Stimulated activated CD4-positive, alpha-beta T cell treated with anti-CD3 and anti-CD28 coated beads, Interleukin-4, amount 100 ng/mL, for 24 hours (primary cell): ENCODE data around the gene MGAT5.

ENCODE experiments used
- DNase-seq: peaks from one replicate; pipeline ENCODE4 v3.0.0-alpha.2; 2020

Gene MGAT5

DNA sequence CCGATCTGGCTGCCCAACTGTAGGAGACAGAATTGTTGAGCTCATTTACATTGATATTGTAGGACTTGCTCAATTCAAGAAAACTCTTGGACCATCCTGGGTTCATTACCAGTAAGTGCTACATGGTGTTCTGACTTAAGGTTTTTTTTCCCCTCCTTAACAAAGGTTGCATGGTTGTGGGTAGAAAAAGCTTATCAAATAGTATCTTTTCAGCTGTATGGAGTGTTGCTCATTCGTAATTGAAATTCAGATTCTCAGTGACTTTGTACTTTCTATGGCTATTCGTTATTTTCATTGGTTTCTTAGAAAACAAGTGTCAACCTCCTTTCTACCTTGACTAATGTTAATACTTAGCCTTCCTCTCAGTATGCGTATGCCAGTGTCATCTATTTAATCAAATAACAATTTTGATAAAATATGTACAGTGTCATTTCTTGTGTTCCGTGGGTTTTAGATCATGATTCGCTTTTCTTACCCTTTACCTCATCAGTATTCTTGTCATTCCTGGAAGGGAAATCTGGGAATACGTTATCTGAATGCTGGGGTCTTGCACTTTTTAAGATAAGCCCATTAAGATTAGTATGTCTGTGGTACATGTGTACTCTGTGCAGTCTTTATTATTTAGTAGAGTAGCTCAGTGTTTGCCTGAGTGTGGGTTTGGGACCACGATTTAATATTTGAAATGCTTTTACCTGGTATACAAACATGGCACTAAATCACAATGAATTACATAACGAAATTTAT lies 91.3 kb downstream of the MGAT5 start:
- DNase-seq: no peak

DNA sequence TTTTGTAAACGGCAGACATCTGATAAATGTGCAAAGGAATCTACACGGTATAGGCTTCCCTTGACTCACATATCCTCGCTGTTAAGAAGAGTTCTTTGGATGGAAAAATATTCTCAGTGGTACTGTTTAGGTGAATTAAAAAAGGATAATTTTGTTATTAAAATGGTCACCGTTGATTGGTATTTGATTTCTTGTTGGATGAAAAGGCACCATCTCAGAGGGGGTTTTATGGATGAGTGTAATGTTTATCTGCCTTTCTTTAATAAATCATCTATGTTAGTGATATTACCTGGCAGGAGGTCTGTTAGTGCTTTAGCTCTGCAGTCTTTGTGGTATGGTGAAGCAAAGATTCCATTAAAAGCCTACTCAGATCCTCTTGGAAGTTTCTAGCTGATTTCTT lies 92.3 kb downstream of the MGAT5 start:
- no peak for DNase-seq

DNA sequence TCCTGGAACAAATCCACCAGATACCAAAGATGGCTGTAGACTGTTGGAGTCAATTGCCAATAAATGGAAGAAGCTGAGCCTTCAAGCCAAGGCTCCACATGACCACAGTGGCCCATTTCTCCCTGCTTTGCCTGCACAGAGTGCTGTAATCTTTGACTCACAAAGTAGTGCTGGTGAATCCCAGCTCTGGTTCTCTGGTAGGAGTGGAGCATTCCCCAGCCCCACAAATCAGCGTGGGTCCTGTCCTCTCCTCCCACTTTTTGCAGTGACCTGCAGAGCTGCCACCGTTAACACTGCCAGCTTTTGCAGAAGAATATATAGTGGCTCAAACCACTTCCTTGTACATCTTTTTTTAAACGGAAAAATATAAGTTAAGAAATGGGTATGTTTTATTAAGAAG lies 93.9 kb downstream of the MGAT5 start:
- no peak for DNase-seq

DNA sequence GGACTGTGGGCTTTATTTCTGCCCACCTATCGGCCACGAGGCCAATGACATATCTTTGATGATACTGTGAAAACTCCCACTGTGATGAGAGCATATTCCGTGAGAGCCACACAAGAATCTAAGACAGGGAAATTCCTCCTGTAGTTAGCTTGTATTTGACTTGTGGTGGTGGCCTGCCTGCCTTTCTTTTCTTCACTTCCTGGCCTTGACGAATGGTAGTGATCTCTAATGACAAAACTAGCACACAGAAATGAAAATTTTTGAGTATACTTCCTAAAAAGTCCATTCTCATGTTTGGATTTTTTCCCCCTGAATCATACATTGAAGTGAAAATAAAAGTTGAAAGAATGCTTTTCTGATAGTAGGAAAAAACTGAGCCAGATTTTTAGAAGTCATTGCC lies 94.4 kb downstream of the MGAT5 start:
- DNase-seq: no peak

DNA sequence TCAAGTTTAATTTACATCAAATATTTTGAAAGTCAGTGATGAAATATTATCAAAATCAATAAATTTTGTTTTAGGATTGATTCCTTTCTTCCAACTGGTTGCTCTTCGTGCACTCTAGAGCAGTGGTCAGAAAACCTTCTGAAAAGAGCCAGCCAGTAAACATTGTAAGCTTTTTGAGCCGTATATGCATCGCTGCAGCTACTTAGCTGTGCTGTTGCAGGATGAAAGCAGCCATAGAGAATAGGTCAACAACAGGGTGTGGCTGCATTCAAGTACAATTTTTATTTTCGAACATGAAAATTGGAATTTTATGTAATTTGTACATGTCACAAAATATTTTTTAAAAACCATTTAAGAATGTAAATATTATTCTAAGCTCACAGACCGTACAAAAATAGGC lies 94.9 kb downstream of the MGAT5 start:
- DNase-seq: no peak

DNA sequence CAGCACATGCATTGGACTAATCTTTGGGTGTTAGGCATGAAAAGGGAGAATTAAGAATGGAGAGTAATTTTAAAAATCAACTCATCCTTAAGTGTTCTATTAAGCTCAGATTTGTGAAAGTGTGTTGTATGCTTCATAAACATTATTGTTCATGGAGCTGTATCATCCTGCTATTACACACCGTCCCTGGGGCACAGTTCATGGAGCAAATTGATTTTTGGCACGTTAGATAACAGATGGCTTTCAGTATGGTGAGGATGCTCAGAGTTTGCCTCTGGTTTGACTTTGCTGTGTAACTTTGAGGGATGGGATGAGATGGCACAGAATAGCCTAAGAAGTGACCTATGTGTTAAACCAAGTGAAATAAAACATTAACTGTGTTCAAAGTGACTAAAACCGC lies 97.1 kb downstream of the MGAT5 start:
- no peak for DNase-seq

DNA sequence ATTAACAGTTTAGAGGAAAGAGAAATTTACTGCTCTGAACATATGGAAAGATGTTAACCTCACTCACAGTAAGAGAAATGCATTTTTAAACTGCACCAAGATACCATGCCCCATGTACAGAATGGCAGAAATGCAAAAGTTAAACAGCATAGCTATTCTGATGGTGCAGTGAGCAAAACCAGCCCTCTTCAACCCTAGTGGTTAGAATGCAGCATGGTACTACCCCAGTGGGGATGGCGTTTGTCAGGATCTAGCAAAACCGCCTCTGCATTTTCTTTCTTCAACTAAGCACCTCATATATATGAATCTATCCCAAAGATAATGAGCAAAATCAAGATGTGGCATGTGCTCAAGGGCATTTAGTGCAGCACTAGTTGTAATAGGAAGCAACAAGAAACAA lies 98.0 kb downstream of the MGAT5 start:
- DNase-seq: no peak

DNA sequence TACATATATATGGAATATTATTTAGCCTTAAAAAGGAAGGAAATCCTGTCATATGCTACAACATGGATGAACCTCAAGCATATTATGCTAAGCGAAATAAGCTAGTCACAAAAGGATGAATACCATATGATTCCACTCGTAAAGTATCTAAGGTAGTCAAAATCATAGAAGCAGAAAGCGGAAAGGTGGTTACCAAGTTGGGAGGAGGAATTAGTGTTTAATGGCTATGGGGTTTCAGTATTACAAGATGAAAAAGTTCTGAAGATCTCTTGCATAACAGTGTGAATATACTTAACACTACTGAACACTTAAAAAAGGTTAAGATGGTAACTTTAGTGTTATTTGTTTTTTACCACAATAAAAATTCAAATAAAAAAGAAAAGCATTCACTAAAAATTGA lies 99.0 kb downstream of the MGAT5 start:
- DNase-seq: no peak

DNA sequence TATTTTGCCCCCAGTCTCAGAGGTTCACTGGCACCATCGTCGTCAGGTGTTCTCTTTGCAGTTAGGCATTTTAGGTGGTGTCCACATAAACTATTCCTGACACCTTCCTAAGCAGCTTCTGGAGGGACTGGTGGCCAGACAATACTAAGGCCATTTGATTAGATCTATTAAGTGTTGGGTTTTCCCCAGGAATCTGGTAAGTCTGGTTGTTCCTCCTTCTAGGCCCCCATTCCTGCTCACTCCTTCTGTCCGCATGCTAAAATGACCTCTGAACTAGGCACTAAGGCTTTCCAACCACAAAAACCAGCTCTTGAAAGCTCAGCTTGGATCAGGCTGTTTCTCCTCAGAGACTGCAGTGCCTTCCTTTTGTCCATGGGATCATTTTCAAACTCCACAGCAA lies 100.7 kb downstream of the MGAT5 start:
- DNase-seq: no peak

DNA sequence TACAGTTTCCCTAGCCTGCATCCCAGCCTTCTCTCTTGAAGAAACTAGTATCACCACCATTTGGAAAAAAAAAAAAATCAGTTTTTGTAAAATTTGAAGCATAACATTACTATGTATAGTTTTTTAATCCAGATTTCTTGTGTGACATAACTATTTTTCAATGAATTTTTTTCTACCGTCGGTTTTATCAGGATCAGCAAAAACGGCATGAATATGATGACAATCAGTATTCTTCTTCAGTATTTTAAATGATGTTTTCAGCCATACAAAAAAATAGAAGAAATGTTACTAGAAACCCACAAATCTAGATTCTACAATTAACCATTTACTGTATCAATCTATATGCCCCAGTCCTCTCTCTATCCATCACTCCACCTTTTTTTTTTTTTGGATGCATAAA lies 103.9 kb downstream of the MGAT5 start:
- no peak for DNase-seq

DNA sequence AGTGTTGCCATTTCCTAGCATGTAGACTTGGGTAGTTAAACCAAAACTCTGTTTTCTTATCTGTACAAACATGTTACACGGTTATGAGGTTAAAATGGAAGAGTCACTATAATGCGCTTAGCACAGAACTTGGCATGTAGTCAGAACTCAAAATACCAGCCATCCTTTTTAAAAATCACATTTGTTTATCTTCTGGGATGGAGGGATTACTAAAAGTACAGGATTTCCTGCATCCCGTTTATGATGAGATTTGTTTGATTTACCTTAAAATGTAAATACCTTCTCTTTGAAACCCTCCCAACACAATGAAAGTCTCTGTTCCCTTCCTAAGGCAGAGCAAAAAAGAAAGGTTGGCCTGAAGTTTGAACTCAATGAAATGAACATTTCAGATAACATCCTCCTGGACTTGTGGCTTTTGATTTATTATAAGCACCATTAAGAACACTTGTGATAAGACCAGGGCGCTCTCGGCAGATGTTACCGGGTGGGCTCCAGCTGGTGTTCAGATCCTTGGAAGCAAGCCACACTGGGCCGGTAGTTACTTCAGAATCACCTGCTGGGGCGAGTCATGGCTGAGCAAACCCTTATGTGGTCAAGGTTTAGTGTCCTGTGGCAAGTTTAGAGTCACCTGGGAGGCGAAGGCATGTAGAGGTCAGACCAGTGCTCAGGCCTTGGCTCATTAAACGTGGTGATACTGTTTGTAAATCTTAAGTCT lies 105.7 kb downstream of the MGAT5 start:
- DNase-seq: no peak

DNA sequence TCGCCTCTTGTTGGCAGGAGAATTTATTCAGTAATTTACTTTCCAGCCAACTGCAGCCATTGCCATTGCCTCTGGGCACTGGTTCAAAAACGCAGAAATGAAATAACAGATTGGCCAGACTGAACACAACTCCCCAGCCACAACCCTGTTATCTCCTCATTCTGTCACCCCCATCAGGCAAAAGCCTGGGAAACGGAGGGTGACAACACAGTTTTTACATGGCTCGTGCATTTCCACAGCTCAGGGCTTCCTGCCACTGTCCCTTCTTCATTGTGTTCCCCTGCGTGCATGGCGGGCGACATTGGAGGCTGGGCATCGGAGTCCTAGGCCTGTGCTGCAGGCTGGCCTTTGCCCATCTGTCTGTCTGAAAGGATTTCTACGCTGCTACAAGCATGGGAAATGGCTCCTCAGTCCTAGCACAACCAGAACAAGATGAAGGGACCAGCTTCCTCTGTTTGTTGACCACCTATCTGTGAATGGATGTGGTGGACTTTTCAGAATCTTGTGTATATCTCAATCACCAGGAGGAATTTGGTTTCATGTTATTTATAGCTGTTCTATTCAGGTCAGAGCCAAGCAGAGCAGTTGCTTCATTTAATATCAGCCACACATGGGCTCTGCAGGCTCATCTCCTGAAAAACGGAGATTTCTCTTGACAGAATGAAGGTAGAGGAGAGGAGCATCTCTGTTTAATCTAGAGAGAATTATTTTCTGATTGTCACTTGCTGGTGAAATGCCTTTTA lies 107.0 kb downstream of the MGAT5 start:
- no peak for DNase-seq

DNA sequence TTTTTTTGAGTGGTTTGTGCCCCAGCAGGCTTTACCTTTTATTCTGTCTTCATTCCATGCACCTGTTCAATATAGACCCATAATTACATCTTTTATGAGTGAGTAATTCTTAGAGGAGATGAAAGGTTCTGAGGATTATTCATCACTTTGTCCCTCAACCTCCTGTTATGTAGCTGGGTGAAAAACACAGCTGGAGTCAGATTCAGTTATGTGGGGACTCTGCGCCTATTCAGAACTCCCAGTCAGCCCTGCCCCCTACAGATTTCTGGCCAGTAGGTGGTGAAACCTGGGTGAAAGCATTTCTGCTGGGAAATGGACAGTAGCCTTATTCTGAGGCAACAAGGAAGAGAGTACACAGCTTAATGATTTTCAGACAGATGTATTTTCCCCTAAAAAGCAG lies 107.8 kb downstream of the MGAT5 start:
- no peak for DNase-seq

DNA sequence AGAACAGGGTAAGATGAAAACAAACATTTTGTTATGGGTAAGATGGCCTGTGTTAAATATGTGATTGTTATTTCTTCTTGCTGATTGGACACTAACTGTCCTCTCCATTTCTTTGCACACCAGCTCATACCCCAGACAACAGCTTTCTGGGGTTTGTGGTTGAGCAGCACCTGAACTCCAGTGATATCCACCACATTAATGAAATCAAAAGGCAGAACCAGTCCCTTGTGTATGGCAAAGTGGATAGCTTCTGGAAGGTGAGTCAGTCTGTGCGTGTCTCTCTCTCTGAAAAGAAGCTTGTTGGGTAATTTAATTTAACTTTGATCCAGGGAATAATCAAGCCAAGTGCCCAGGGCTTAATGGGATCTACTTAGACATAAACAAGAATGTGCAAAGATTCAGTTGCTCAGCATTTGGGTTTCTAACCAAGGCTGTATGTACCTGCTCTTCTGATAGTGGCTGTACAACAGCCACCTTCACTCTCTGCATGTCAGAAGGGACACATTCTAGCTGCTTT lies 108.3 kb downstream of the MGAT5 start:
- DNase-seq: no peak

DNA sequence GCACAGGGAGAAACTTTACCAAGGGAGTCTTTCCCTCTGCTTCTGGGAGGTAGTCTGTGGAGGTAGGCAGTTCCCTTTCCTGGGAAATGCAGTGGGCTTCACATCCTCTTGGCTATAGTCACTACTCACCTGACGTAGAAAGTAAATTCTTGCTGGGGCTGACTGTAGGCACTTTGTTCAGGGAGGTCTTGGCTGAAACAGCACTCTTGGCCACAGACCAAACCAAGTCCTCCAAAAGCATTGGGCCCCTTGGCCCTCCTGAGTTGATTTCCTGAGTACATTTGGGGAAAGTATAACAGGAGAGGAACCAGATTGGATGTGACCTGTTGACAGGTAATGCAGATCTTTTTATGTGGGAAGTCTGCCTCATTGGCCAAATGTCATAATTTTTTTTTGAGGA lies 108.9 kb downstream of the MGAT5 start:
- no peak for DNase-seq

DNA sequence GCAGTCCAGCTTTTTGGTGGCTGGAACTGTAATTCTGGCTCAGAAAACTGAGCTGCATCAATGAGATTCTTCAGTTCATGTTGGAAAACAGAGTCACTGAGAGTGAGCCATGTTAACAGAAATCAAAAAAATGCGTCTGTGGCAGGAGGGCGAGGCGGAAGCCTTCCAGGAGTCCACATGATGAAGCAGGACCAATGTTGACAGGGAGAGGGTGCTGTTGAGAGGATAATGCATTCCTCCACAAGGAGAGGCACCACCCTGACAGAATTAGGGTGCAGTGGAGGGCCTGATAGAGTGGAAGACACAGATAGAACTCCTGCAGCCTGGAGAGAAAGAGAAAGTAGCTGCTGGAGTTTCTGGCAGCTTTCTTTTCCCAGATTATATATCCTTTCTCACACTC lies 111.5 kb downstream of the MGAT5 start:
- DNase-seq: no peak

DNA sequence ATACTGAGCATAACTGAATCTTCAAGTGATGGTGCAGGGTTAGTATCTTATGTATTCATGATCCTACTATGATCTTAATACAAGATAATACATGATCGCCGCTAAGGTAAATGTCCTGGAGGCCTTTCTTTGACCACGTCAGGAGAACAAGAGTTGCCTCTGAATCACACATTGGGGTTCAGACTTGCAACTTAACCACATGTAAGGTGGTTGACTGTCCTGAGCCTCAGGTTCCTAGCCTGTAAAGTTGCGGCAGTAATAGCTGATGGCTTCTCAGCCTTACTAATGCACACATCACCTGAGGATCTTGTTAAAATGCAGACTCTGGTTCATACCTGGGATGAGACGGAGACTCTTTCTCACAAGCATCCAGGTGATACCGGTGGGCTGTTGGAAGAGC lies 112.5 kb downstream of the MGAT5 start:
- DNase-seq: no peak

DNA sequence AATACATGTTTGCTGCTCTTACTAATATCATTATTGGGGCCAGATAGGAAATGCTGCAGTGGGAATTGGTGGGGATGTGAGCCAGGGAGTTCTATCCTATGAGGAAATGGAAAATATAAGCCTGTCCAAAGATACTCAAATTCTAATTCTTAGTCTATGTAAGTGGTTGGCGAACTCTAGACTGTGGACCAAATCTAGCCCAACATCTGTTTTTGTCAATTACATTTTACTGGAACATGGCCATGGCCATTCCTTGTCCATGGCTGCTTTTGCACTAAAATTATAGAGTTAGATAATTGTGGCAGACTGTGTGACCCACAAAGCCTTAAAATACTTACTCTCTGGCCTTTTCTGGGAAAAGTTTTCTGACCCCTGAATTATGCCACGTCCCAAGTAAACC lies 113.3 kb downstream of the MGAT5 start:
- DNase-seq: no peak

DNA sequence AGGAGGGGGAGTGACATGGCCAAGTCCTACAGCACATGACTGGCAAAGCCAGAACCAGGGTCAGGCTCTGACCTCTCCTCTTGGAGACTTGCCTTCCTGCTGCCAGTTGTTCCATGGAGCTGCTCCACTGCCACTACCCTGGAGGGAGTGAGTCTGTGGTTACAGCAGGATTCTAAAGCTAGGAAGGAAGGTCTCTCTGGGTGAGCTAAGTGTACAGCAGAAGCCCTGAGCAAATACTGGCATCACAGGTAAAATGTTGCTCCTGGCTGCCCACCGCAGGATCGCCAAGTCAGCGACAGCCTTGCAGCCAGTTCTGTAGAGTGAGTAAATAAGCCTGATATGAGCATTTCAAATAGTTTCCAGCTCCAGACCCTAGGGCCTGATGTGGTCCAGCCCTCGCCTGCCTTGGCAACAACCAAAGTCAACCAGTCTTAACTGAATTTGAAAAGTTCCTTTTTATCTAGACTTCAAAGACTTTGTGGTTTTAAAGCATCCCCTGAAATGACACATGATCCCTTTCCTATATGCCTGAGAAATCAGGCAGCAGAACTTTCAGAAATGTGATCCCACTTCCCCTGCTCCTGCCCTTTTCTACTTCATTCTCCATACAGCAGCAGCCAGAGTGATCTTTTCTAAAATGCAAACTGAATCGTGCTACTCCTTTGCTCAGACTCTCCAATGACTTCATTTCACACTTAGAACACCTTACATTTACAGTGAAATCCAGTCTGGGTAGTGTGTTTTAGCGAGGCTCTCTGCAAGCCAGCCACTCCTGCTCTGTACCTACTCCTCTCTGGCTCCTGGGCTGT lies 114.3 kb downstream of the MGAT5 start:
- no peak for DNase-seq

DNA sequence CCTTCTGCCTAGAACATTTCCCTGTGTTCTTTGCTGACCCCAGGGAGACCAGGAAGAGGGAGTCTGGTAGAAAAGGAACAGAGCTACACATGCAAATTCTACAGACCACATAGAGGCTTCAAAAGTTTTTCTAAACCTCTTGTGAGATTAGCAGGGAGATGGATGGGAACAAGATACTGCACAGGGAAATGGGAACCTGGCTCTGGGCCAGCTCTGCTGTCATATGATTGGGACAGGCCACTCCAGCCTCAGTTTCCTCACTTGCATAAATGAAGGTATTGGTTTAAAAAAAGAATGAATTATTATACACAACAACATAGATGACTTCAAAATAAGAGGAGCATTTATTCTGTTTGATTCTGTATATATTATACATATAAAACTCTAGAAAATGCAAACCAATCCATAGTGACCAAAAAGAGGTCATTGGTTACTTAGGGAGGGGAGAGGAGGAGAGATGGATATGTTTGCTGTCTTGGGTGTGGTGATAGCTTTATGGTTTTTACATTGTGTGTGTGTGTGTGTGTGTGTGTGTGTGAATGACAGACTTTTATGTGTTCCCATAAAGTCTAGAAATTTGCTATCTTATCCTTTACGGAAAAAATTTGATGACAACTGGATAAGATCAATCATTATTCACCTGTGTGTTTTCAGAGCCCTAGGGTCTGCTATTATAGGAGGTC lies 115.5 kb downstream of the MGAT5 start:
- no peak for DNase-seq

DNA sequence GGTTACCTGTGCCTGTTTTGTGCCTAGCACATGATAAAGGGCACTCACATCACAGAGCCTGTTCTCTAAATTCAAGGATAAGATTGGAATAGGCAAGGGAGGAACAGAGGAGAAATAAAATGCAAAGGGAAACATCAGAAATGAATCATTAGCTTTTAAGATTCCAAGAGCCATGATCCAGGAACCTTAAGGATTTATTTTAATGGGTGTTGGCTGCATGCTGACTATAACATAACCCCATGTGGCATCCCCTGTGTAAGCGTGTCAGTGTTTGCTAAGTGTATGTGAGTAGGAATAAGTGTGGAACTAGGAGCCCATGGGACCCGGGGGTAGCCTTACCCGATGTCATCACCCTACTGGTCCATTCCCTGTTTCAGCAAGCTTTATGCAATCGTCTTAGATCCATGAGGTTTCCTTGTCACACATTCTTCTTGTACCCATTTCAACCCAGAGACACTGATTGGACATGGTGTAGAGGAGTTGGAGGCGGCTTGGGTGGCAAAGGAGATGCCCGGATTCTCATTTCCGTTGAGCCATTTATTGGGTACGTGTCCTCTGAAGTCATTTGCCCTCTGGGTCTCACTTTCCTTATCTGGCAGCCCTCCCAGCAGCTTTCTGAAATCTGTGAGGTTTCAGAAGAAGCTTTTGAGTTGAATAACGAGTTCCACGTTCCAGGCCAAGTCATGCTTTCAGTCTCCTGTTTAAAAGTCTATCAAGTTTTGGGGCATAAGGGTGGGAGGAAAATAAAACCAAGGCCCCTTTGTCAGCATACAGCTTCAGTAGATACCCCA lies 117.0 kb downstream of the MGAT5 start:
- DNase-seq: no peak

DNA sequence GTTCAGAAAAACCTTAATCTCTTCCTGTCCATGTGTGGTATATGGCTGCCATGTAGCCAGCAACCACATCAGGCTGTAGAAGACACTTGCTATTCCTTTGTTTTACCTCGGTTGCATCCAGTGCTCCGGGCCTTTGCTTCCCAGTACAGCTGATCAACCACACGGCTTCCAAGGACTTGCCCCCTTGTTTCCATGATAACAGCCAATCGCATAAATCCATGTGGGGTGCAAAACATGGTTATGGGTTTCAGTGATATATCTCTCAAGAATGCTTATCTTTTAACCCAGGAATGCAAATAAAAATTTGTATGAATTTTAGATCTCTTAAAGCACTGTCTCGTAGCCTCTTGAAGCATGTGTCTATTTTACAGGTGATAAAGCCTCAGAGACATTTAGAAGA lies 118.3 kb downstream of the MGAT5 start:
- no peak for DNase-seq
